Stimulated activated CD8-positive, alpha-beta memory T cell treated with anti-CD3 and anti-CD28 coated beads, Interleukin-7, amount 100 ng/mL, for 4 hours (primary cell): Measurements from ENCODE around the gene PTGDS.

Source experiments
- DNase-seq, 2 donors: peaks; one replicate each; pipeline ENCODE4 v3.0.0-alpha.2; 2020; ENCODE audit warnings: low read depth in 2 of 2

Gene PTGDS

GRCh38 chr9:137009217-137009616 is 31.9 kb downstream of the PTGDS start:
- no peak for DNase-seq

GRCh38 chr9:137009938-137010732 is 32.8 kb downstream of the PTGDS start:
- no peak for DNase-seq

- DNase-seq: no peak
These were observed 33.9 kb downstream of the PTGDS start for GRCh38 chr9:137011156-137011555.

GRCh38 chr9:137011907-137012675 is 34.8 kb downstream of the PTGDS start:
- DNase-seq: no peak

GRCh38 chr9:137012694-137013570 is 35.6 kb downstream of the PTGDS start:
- DNase-seq: no peak

- DNase-seq: no peak
These were observed 36.3 kb downstream of the PTGDS start for GRCh38 chr9:137013571-137013940.

GRCh38 chr9:137014166-137014565 is 36.9 kb downstream of the PTGDS start:
- DNase-seq: no peak

- no peak for DNase-seq
These were observed 37.7 kb downstream of the PTGDS start for GRCh38 chr9:137014776-137015539.

- DNase-seq: no peak
These were observed 38.2 kb downstream of the PTGDS start for GRCh38 chr9:137015540-137015930.

- DNase-seq: no peak
These were observed 38.7 kb downstream of the PTGDS start for GRCh38 chr9:137015976-137016375.

- no peak for DNase-seq
These were observed 39.1 kb downstream of the PTGDS start for GRCh38 chr9:137016436-137016835.

- no peak for DNase-seq
These were observed 39.8 kb downstream of the PTGDS start for GRCh38 chr9:137017071-137017470.

- no peak for DNase-seq
These were observed 40.6 kb downstream of the PTGDS start for GRCh38 chr9:137017791-137018497.

- DNase-seq: no peak
These were observed 41.7 kb downstream of the PTGDS start for GRCh38 chr9:137018761-137019559.

GRCh38 chr9:137019891-137020683 is 42.8 kb downstream of the PTGDS start:
- DNase-seq: no peak

- no peak for DNase-seq
These were observed 43.7 kb downstream of the PTGDS start for GRCh38 chr9:137020771-137021567.

GRCh38 chr9:137021568-137021978 is 44.3 kb downstream of the PTGDS start:
- no peak for DNase-seq

GRCh38 chr9:137021979-137022661 is 44.8 kb downstream of the PTGDS start:
- DNase-seq: peak; percentile 59 to 64
